Nephron (organoid): ENCODE measurements around the gene OBSCN.
A peak's percentile ranks its signal among the peaks of the same experiment; 100 is the strongest.

Experiments used
- H3K27ac Mint-ChIP-seq, 3 experiments: 2 replicates each; pipeline ENCODE4 v1.8.0; 2020; ENCODE audit warnings: mixed read lengths in 3 of 3, mild to moderate bottlenecking in 2 of 3, moderate library complexity in 1 of 3
- H3K27me3 Mint-ChIP-seq: 2 replicates; pipeline ENCODE4 v1.8.0; 2021; ENCODE audit warnings: low read depth, mild to moderate bottlenecking, moderate library complexity, mixed read lengths
- H3K36me3 Mint-ChIP-seq: 2 replicates; pipeline ENCODE4 v1.8.0; 2020; ENCODE audit warnings: low read depth, mixed read lengths
- H3K4me1 Mint-ChIP-seq: 2 replicates; pipeline ENCODE4 v1.8.0; 2020; ENCODE audit warnings: mixed read lengths
- H3K4me3 Mint-ChIP-seq, 3 experiments: 2 replicates each; pipeline ENCODE4 v1.8.0; 2020; ENCODE audit warnings: mild to moderate bottlenecking in 3 of 3, mixed read lengths in 3 of 3, moderate library complexity in 2 of 3
- H3K9me3 Mint-ChIP-seq: 2 replicates; pipeline ENCODE4 v1.8.0; 2020; ENCODE audit warnings: mixed read lengths
- CTCF ChIP-seq, 3 experiments: fragments of 200-600 bp; sonication (generic); IDR thresholded peaks; one replicate each; pipeline ENCODE4 v1.5.0; 2021; ENCODE audit warnings: antibody characterized with exemption in 3 of 3; ENCODE audit not compliant: unreplicated experiment in 3 of 3

The OBSCN gene

GRCh38 chr1:228271701-228272251, 63.9 kb downstream of the OBSCN start:
- Mint-ChIP-seq H3K36me3 (peaks cover 27% of the 10 kb centered on the region), H3K4me3 (peak overlapping the region in 2 of 3 experiments; percentile 14 to 30), H3K27me3 (peaks cover 3% of the 10 kb centered on the region), H3K27ac (no peak overlapping the region), H3K4me1 (no peaks in the 10 kb centered on the region), H3K9me3 (no peaks in the 10 kb centered on the region)
- no peak for TF ChIP-seq CTCF (IDR thresholded peaks at IDR 0.05; ENCODE audit: unreplicated experiment in 3 of 3)

- Mint-ChIP-seq H3K36me3 (peaks cover 23% of the 10 kb centered on the region), H3K4me1 (no peaks in the 10 kb centered on the region), H3K4me3 (peak overlapping the region in 1 of 3 experiments; percentile 40)
These were observed 64.5 kb downstream of the OBSCN start for GRCh38 chr1:228272331-228272791.

GRCh38 chr1:228272831-228273571, 65.2 kb downstream of the OBSCN start:
- Mint-ChIP-seq H3K4me3 (peak overlapping the region in 1 of 3 experiments; percentile 32), H3K27me3 (peaks cover 3% of the 10 kb centered on the region), H3K36me3 (peaks cover 17% of the 10 kb centered on the region), H3K9me3 (no peaks in the 10 kb centered on the region), H3K27ac (no peak overlapping the region), H3K4me1 (no peaks in the 10 kb centered on the region)
- TF ChIP-seq CTCF (IDR thresholded peaks at IDR 0.05; ENCODE audit: unreplicated experiment in 3 of 3): no peak

More at GRCh38 chr1:228272331-228272791, 64.5 kb downstream of the OBSCN start:
- no peak for TF ChIP-seq CTCF (IDR thresholded peaks at IDR 0.05; ENCODE audit: unreplicated experiment in 3 of 3)
- no peaks in the 10 kb centered on the region for H3K9me3 Mint-ChIP-seq
- peaks cover 3% of the 10 kb centered on the region for H3K27me3 Mint-ChIP-seq
- H3K27ac Mint-ChIP-seq: no peak overlapping the region

DNA sequence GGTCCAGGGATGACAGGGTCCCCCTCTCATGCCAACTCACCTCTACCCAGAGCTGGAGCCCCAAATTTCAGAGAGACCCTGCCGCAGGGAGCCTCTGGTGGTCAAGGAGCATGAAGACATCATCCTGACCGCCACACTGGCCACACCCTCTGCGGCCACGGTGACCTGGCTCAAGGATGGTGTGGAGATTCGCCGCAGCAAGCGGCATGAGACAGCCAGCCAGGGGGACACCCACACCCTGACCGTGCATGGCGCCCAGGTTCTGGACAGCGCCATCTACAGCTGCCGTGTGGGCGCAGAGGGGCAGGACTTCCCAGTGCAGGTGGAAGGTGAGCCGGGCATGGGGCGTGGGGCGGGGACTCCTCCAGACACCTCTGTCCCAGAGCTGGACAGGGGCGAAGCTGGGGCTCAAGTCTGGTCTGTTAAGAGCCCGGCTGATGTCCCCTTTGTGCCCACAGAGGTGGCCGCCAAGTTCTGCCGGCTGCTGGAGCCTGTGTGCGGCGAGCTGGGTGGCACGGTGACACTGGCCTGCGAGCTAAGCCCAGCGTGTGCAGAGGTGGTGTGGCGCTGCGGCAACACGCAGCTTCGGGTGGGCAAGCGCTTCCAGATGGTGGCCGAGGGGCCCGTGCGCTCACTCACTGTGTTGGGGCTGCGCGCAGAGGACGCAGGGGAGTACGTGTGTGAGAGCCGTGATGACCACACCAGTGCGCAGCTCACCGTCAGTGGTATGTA, 66.0 kb downstream of the OBSCN start:
- H3K27ac Mint-ChIP-seq: no peak overlapping the region
- TF ChIP-seq CTCF (IDR thresholded peaks at IDR 0.05; ENCODE audit: unreplicated experiment in 3 of 3): no peak
- H3K36me3 Mint-ChIP-seq: peaks cover 14% of the 10 kb centered on the region
- H3K4me3 Mint-ChIP-seq: peak overlapping the region in 2 of 3 experiments; percentile 80 to 81
- H3K9me3 Mint-ChIP-seq: no peaks in the 10 kb centered on the region
- peaks cover 3% of the 10 kb centered on the region for H3K27me3 Mint-ChIP-seq
- H3K4me1 Mint-ChIP-seq: no peaks in the 10 kb centered on the region

GRCh38 chr1:228274452-228275178, 66.8 kb downstream of the OBSCN start:
- no peak overlapping the region for H3K27ac Mint-ChIP-seq
- H3K4me3 Mint-ChIP-seq: peak overlapping the region; percentile 75 to 81 (median 80)
- H3K27me3 Mint-ChIP-seq: peaks cover 3% of the 10 kb centered on the region
- no peak for TF ChIP-seq CTCF (IDR thresholded peaks at IDR 0.05; ENCODE audit: unreplicated experiment in 3 of 3)
- peaks cover 14% of the 10 kb centered on the region for H3K36me3 Mint-ChIP-seq
- H3K9me3 Mint-ChIP-seq: no peaks in the 10 kb centered on the region
- H3K4me1 Mint-ChIP-seq: no peaks in the 10 kb centered on the region
